ENCODE data around the gene TMPRSS2. TPM values are rescaled to one million over a fixed set of nuclear protein-coding genes. Genes with fewer than 3 reads are reported as not detected.

The TMPRSS2 gene
- total and polyA plus RNA-seq, 2 donors from 2014 or later, result 32.8 to 55.0 TPM

DNA sequence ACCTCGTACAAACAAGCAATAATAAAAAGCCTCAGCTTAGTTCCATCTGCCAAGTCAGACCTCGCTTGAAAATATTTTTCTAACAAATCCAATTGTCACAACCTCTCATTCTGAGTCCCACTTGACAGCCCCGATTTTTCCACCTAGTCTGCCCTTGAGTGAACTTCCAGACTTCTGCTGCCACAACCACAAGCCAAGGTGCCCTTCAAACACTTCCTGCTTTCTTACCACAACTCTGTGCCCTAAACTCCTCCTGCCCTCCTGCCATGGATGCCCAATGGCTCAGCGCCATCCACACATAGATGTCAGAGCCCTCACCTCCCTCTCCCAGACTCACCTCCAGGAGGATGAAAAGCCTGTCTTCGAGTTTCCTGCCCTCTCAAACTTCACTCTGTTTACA is 3.9 kb downstream of the TMPRSS2 start:
- Histone ChIP-seq H3K27ac (ENCODE audit: low read depth in 2 of 2, low read length in 2 of 2) (peak overlapping the region; percentile 95), H3K4me3 (ENCODE audit: low read length in 3 of 3) (peak overlapping the region in 2 of 3 donors; percentile 7 to 76), H3K36me3 (ENCODE audit: control insufficient read depth in 2 of 3, insufficient read depth in 3 of 3, low read length in 3 of 3) (no peaks in the 10 kb centered on the region), H3K4me1 (ENCODE audit: control insufficient read depth in 2 of 3, insufficient read depth in 2 of 3, low read depth in 1 of 3, low read length in 3 of 3) (peaks cover 0 to 29% (median 20%) of the 10 kb centered on the region in 3 donors), H3K9ac (ENCODE audit: low read length in 3 of 3) (peak overlapping the region in 1 of 3 donors; percentile 93), H3K9me3 (ENCODE audit: control insufficient read depth in 2 of 3, insufficient read depth in 1 of 3, low read length in 3 of 3) (no peaks in the 10 kb centered on the region), H3K27me3 (ENCODE audit: control insufficient read depth, insufficient read depth, low read length) (peaks cover 10% of the 10 kb centered on the region)
- intact Hi-C loops (cut with DNase I), result no loop called here
- TF ChIP-seq CTCF (IDR thresholded peaks at IDR 0.05; ENCODE audit: borderline replicate concordance, extremely low read depth, insufficient read depth), result no peak
- DNase-seq (no peak), FAIRE-seq (no peak)

DNA sequence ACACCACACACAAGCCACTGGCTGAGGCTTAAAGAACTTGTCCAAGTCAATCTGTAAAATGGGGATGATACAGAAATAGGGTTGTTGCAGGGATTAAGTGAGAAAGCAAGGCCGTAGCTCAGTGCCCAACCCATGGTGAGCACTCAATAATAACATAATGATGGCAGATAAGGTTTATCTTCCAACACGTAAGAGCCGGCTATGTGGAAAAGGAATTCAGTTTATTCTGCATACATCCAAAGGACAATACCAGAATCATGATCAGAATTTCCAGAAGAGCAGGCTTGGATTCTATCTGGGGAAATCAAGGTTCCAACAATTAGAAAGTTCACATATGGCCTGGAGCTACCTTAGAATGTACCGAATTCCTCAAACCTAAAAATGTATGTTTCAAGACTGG is 4.6 kb downstream of the TMPRSS2 start:
- Histone ChIP-seq H3K9me3 (ENCODE audit: control insufficient read depth in 2 of 3, insufficient read depth in 1 of 3, low read length in 3 of 3) (no peaks in the 10 kb centered on the region), H3K36me3 (ENCODE audit: control insufficient read depth in 2 of 3, insufficient read depth in 3 of 3, low read length in 3 of 3) (no peaks in the 10 kb centered on the region), H3K9ac (ENCODE audit: low read length in 3 of 3) (peak overlapping the region in 2 of 3 donors; percentile 20 to 93), H3K4me1 (ENCODE audit: control insufficient read depth in 2 of 3, insufficient read depth in 2 of 3, low read depth in 1 of 3, low read length in 3 of 3) (peaks cover 0 to 36% (median 22%) of the 10 kb centered on the region in 3 donors), H3K27ac (ENCODE audit: low read depth in 2 of 2, low read length in 2 of 2) (peak overlapping the region; percentile 95), H3K27me3 (ENCODE audit: control insufficient read depth, insufficient read depth, low read length) (peaks cover 6% of the 10 kb centered on the region), H3K4me3 (ENCODE audit: low read length in 3 of 3) (peak overlapping the region in 2 of 3 donors; percentile 10 to 76)
- TF ChIP-seq CTCF (IDR thresholded peaks at IDR 0.05; ENCODE audit: borderline replicate concordance, extremely low read depth, insufficient read depth), result no peak
- no peak for DNase-seq
- intact Hi-C loops (cut with DNase I), result no loop called here
- FAIRE-seq, result no peak

DNA sequence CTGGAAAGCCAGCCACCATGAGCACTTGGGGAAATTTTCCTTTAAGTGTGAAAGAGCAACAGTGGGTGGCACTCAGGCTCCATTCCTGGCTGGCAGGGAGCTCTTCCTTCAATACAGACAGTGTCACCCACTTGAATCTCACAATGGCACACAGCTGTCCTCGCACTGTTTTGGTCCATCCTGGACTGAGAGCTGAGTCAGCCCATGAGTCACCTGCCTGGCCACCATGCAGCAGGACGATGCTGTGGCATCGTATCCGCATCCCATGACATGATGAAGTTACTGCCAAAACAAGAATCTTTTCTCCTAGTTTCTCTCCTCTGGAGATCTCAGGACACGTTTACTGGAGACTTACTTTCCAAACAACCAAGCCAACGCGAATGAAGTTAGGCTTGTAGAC is 6.0 kb downstream of the TMPRSS2 start:
- no peaks in the 10 kb centered on the region for H3K36me3 ChIP-seq (ENCODE audit: control insufficient read depth in 2 of 3, insufficient read depth in 3 of 3, low read length in 3 of 3)
- FAIRE-seq (no peak), DNase-seq (no peak)
- H3K9ac ChIP-seq (ENCODE audit: low read length in 3 of 3), result peak overlapping the region in 1 of 3 donors; percentile 93
- H3K9me3 ChIP-seq (ENCODE audit: control insufficient read depth in 2 of 3, insufficient read depth in 1 of 3, low read length in 3 of 3), result no peaks in the 10 kb centered on the region
- TF ChIP-seq CTCF (IDR thresholded peaks at IDR 0.05; ENCODE audit: borderline replicate concordance, extremely low read depth, insufficient read depth), result no peak
- peak overlapping the region; percentile 69 to 95 for H3K27ac ChIP-seq (ENCODE audit: low read depth in 2 of 2, low read length in 2 of 2)
- H3K27me3 ChIP-seq (ENCODE audit: control insufficient read depth, insufficient read depth, low read length), result peaks cover 6% of the 10 kb centered on the region
- peaks cover 0 to 46% (median 29%) of the 10 kb centered on the region in 3 donors for H3K4me1 ChIP-seq (ENCODE audit: control insufficient read depth in 2 of 3, insufficient read depth in 2 of 3, low read depth in 1 of 3, low read length in 3 of 3)
- H3K4me3 ChIP-seq (ENCODE audit: low read length in 3 of 3), result peak overlapping the region in 2 of 3 donors; percentile 2 to 15
- intact Hi-C loops (cut with DNase I), result no loop called here

DNA sequence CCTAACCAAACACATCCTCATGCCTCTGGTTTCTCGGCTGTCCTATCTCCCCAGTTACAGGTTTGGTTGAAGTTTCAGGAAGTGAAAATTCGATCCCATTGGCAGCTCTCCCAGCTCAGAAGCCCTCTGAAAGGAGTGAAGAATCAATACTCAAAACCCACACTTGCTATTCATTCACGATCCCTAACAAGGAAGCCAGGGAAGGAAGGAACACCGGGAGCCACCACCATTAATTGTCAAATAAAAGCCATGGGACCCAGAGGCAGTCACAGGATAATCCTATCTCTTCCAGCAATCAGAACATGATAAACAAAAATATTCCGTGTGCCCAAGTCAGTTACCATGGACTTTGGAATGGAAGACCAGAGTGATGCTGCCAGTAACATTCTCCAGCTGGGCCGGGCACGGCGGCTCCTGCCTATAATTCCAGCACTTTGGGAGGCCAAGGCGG is 7.0 kb downstream of the TMPRSS2 start:
- Histone ChIP-seq H3K9me3 (ENCODE audit: control insufficient read depth in 2 of 3, insufficient read depth in 1 of 3, low read length in 3 of 3) (no peaks in the 10 kb centered on the region), H3K27me3 (ENCODE audit: control insufficient read depth, insufficient read depth, low read length) (no peaks in the 10 kb centered on the region), H3K27ac (ENCODE audit: low read depth in 2 of 2, low read length in 2 of 2) (peak overlapping the region; percentile 83 to 88), H3K4me1 (ENCODE audit: control insufficient read depth in 2 of 3, insufficient read depth in 2 of 3, low read depth in 1 of 3, low read length in 3 of 3) (peaks cover 0 to 46% (median 32%) of the 10 kb centered on the region in 3 donors), H3K36me3 (ENCODE audit: control insufficient read depth in 2 of 3, insufficient read depth in 3 of 3, low read length in 3 of 3) (no peaks in the 10 kb centered on the region), H3K9ac (ENCODE audit: low read length in 3 of 3) (peak overlapping the region in 1 of 3 donors; percentile 49), H3K4me3 (ENCODE audit: low read length in 3 of 3) (peak overlapping the region in 1 of 3 donors; percentile 15)
- no peak for TF ChIP-seq CTCF (IDR thresholded peaks at IDR 0.05; ENCODE audit: borderline replicate concordance, extremely low read depth, insufficient read depth)
- DNase-seq, result no peak
- intact Hi-C loops (cut with DNase I), result no loop called here
- no peak for FAIRE-seq

Data from kidney (tissue), 14 donors.